Right atrium auricular region (tissue), 2 donors: ENCODE data around the gene ADGRA1. TPM values are rescaled to one million over a fixed set of nuclear protein-coding genes. Genes with fewer than 3 reads are reported as not detected.
"Not testable (repeated sequence)": the region's sequence is repeated elsewhere in the genome, so short reads cannot be mapped to it uniquely, and the experiment has no call there.

ENCODE experiments used
- DNase-seq: peaks from one replicate; pipeline ENCODE4 v3.0.0-alpha.2; 2019; ENCODE audit warnings: low spot score
- H3K27ac ChIP-seq, 2 donors: fragments of 200-600 bp; sonication (generic); 1 replicate in 1 of 2; 2 replicates in 1 of 2; pipeline ENCODE4 v1.5.1; 2016 to 2019
- H3K27me3 ChIP-seq, 2 donors: fragments of 200-600 bp; sonication (generic); one replicate each; pipeline versions ENCODE4 v1.5.1 to v1.6.0; 2017 to 2019
- H3K36me3 ChIP-seq: fragments of 200-600 bp; sonication (generic); one replicate; pipeline ENCODE4 v1.5.1; 2016
- H3K4me1 ChIP-seq, 2 donors: fragments of 200-600 bp; sonication (generic); one replicate each; pipeline versions ENCODE4 v1.5.1 to v1.6.0; 2017 to 2019
- H3K4me3 ChIP-seq, 2 donors: fragments of 200-600 bp; sonication (generic); 1 replicate in 1 of 2; 2 replicates in 1 of 2; pipeline ENCODE4 v1.5.1; 2017 to 2019; ENCODE audit warnings: mild to moderate bottlenecking in 1 of 2, moderate library complexity in 1 of 2
- H3K9me3 ChIP-seq, 2 donors: fragments of 200-600 bp; sonication (generic); one replicate each; pipeline ENCODE4 v1.5.1; 2019
- total RNA-seq, 2 donors: library from RNA; depleted of rRNA; stranded (reverse); fragments of >200 nt; gene quantifications; one replicate each; pipeline ENCODE4 v1.1.0, GENCODE V29; 2016
- TF ChIP-seq, protein P1 (sequence below), 2 donors: fragments of 200-600 bp; sonication (generic); IDR thresholded peaks; one replicate each; pipeline ENCODE4 v1.5.1; 2019; ENCODE audit warnings: antibody characterized with exemption in 2 of 2

ADGRA1 gene
- total RNA-seq, 2 donors from 2014 or later: 0.11 to 0.51 TPM

GRCh38 chr10:133106516-133106915, 18.8 kb downstream of the ADGRA1 start:
- Histone ChIP-seq H3K27ac (no peak overlapping the region), H3K4me3 (no peak overlapping the region), H3K36me3 (no peaks in the 10 kb centered on the region), H3K9me3 (peaks cover 3 to 21% of the 10 kb centered on the region in 2 donors), H3K27me3 (no peaks in the 10 kb centered on the region), H3K4me1 (no peaks in the 10 kb centered on the region)
- TF ChIP-seq, protein P1, sequence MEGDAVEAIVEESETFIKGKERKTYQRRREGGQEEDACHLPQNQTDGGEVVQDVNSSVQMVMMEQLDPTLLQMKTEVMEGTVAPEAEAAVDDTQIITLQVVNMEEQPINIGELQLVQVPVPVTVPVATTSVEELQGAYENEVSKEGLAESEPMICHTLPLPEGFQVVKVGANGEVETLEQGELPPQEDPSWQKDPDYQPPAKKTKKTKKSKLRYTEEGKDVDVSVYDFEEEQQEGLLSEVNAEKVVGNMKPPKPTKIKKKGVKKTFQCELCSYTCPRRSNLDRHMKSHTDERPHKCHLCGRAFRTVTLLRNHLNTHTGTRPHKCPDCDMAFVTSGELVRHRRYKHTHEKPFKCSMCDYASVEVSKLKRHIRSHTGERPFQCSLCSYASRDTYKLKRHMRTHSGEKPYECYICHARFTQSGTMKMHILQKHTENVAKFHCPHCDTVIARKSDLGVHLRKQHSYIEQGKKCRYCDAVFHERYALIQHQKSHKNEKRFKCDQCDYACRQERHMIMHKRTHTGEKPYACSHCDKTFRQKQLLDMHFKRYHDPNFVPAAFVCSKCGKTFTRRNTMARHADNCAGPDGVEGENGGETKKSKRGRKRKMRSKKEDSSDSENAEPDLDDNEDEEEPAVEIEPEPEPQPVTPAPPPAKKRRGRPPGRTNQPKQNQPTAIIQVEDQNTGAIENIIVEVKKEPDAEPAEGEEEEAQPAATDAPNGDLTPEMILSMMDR (IDR thresholded peaks at IDR 0.05): no peak
- DNase-seq: no peak

GRCh38 chr10:133107442-133107841, 19.7 kb downstream of the ADGRA1 start:
- TF ChIP-seq, protein P1 (IDR thresholded peaks at IDR 0.05): no peak
- no peaks in the 10 kb centered on the region for H3K36me3 ChIP-seq
- H3K4me1 ChIP-seq: no peaks in the 10 kb centered on the region
- H3K9me3 ChIP-seq: peaks cover 3 to 21% of the 10 kb centered on the region in 2 donors
- no peak overlapping the region for H3K27ac ChIP-seq
- no peaks in the 10 kb centered on the region for H3K27me3 ChIP-seq
- DNase-seq: no peak
- no peak overlapping the region for H3K4me3 ChIP-seq

- TF ChIP-seq, protein P1 (IDR thresholded peaks at IDR 0.05): no peak
- H3K27ac ChIP-seq: no peak overlapping the region
- H3K27me3 ChIP-seq: no peaks in the 10 kb centered on the region
- H3K4me1 ChIP-seq: no peaks in the 10 kb centered on the region
- no peak for DNase-seq
- peaks cover 3 to 21% of the 10 kb centered on the region in 2 donors for H3K9me3 ChIP-seq
- H3K36me3 ChIP-seq: no peaks in the 10 kb centered on the region
- no peak overlapping the region for H3K4me3 ChIP-seq
Observed at GRCh38 chr10:133109711-133110110, 22.0 kb downstream of the ADGRA1 start.

- H3K27ac ChIP-seq: no peak overlapping the region
- H3K4me3 ChIP-seq: no peak overlapping the region
- no peak for DNase-seq
- TF ChIP-seq, protein P1 (IDR thresholded peaks at IDR 0.05): no peak
- peaks cover 3 to 21% of the 10 kb centered on the region in 2 donors for H3K9me3 ChIP-seq
- H3K4me1 ChIP-seq: no peaks in the 10 kb centered on the region
- no peaks in the 10 kb centered on the region for H3K36me3 ChIP-seq
- no peaks in the 10 kb centered on the region for H3K27me3 ChIP-seq
Observed at GRCh38 chr10:133110133-133110532, 22.4 kb downstream of the ADGRA1 start.

GRCh38 chr10:133110609-133111275, 23.0 kb downstream of the ADGRA1 start:
- DNase-seq: no peak

DNA sequence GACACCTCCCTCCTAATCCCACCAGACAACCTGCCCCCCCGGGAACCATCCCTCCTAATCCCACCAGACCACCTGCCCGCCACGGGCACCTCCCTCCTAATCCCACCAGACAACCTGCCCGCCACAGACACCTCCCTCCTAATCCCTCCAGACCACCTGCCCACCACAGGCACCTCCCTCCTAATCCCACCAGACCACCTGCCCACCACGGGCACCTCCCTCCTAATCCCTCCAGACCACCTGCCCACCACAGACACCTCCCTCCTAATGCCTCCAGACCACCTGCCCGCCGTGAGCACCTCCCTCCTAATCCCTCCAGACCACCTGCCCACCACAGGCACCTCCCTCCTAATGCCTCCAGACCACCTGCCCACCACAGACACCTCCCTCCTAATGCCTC, 23.9 kb downstream of the ADGRA1 start:
- H3K27ac ChIP-seq, H3K4me3 ChIP-seq, H3K27me3 ChIP-seq, DNase-seq, H3K36me3 ChIP-seq, H3K4me1 ChIP-seq: not testable (repeated sequence)
- peaks cover 3 to 18% of the 10 kb centered on the region in 2 donors for H3K9me3 ChIP-seq

More at GRCh38 chr10:133110609-133111275, 23.0 kb downstream of the ADGRA1 start:
- Histone ChIP-seq H3K36me3 (no peaks in the 10 kb centered on the region), H3K27ac (no peak overlapping the region), H3K27me3 (no peaks in the 10 kb centered on the region), H3K4me1 (no peaks in the 10 kb centered on the region), H3K9me3 (peaks cover 3 to 21% of the 10 kb centered on the region in 2 donors), H3K4me3 (no peak overlapping the region)
- TF ChIP-seq, protein P1 (IDR thresholded peaks at IDR 0.05): no peak
